Measurements from ENCODE around the gene PCDHA9.
"Not testable (repeated sequence)": the region's sequence is repeated elsewhere in the genome, so short reads cannot be mapped to it uniquely, and the experiment has no call there.

Gene PCDHA9

GRCh38 chr5:140834439-140835008 lies 13.7 kb upstream of the PCDHA9 start:
- not testable (repeated sequence) for DNase-seq

- no peak for DNase-seq
These were observed 12.3 kb upstream of the PCDHA9 start for GRCh38 chr5:140835622-140836510.

- no peak for DNase-seq
These were observed 6.9 kb upstream of the PCDHA9 start, which contains the start of gene PCDHA8 for GRCh38 chr5:140840978-140841962. Gene PCDHA8, plus strand, starts transcription at chr5:140841187. Its CDS starts 135 bp downstream, at chr5:140841322.

GRCh38 chr5:140842798-140843733 lies 5.1 kb upstream of the PCDHA9 start:
- DNase-seq = no peak

- DNase-seq = not testable (repeated sequence)
These were observed 1.9 kb downstream of the PCDHA9 start for GRCh38 chr5:140849831-140850634.

GRCh38 chr5:140855772-140856674 lies 7.8 kb downstream of the PCDHA9 start, which contains the start of gene PCDHA10:
Gene PCDHA10, plus strand, starts transcription at chr5:140855897. Its CDS starts 152 bp downstream, at chr5:140856049.
- no peak for DNase-seq

GRCh38 chr5:140857177-140857986 lies 9.2 kb downstream of the PCDHA9 start:
- no peak for DNase-seq

GRCh38 chr5:140857987-140858240 lies 9.7 kb downstream of the PCDHA9 start:
- DNase-seq = no peak

- no peak for DNase-seq
These were observed 14.5 kb downstream of the PCDHA9 start for GRCh38 chr5:140862441-140863295.

GRCh38 chr5:140868721-140869554 lies 20.8 kb downstream of the PCDHA9 start, which contains the start of gene PCDHA11:
Gene PCDHA11, plus strand, starts transcription at chr5:140868957. Its CDS starts 147 bp downstream, at chr5:140869104.
- no peak for DNase-seq

GRCh38 chr5:140869555-140869886 lies 21.3 kb downstream of the PCDHA9 start:
- no peak for DNase-seq

GRCh38 chr5:140870221-140871201 lies 22.3 kb downstream of the PCDHA9 start:
- no peak for DNase-seq

- DNase-seq = no peak
These were observed 27.2 kb downstream of the PCDHA9 start, which contains the start of gene PCDHA12 for GRCh38 chr5:140875085-140876065. Gene PCDHA12, plus strand, starts transcription at chr5:140875308. Its CDS starts 165 bp downstream, at chr5:140875473.

GRCh38 chr5:140876541-140877261 lies 28.5 kb downstream of the PCDHA9 start:
- DNase-seq = not testable (repeated sequence)
